ENCODE measurements around the gene CAB39. TPM values are rescaled to one million over a fixed set of nuclear protein-coding genes. Genes with fewer than 3 reads are reported as not detected.

The CAB39 gene
- total and polyA plus RNA-seq, 12 donors = 17.3 to 99.7 (median 90.0) TPM

GRCh38 chr2:230868161-230868946 is 155.7 kb downstream of the CAB39 start:
- intact Hi-C loops (cut with DNase I) = no loop called here
- WGBS, 2 donors = 70% methylated on average over 15 of the region's 15 CpGs
- DNase-seq = no peak
- H3K36me3 ChIP-seq = no peaks in the 10 kb centered on the region
- peaks cover 6 to 34% (median 14%) of the 10 kb centered on the region in 7 donors for H3K27me3 ChIP-seq
- ATAC-seq = no peak
- no peaks in the 10 kb centered on the region for H3K9me3 ChIP-seq
- TF ChIP-seq CTCF (IDR thresholded peaks at IDR 0.05) = no peak
- H3K27ac ChIP-seq = peak overlapping the region in 1 of 10 donors; percentile 34
- peaks cover 4 to 86% (median 44%) of the 10 kb centered on the region in 9 donors for H3K4me1 ChIP-seq
- H3K4me3 ChIP-seq = no peak overlapping the region

GRCh38 chr2:230868947-230869913 is 156.6 kb downstream of the CAB39 start:
- intact Hi-C loops (cut with DNase I) = no loop called here
- Histone ChIP-seq H3K9me3 (no peaks in the 10 kb centered on the region), H3K36me3 (no peaks in the 10 kb centered on the region), H3K4me3 (no peak overlapping the region), H3K27ac (peak overlapping the region in 1 of 10 donors; percentile 50), H3K27me3 (peaks cover 2 to 25% (median 6%) of the 10 kb centered on the region in 7 donors), H3K4me1 (peaks cover 4 to 83% (median 42%) of the 10 kb centered on the region in 9 donors)
- 69 to 70% methylated on average over 19 of the region's 19 CpGs for WGBS, 2 donors
- ATAC-seq (no peak), DNase-seq (no peak)
- TF ChIP-seq CTCF (IDR thresholded peaks at IDR 0.05) = no peak

GRCh38 chr2:230869914-230870543 is 157.4 kb downstream of the CAB39 start:
- H3K27me3 ChIP-seq = peaks cover 0 to 17% (median 2%) of the 10 kb centered on the region in 7 donors
- DNase-seq = no peak
- no peak for ATAC-seq
- TF ChIP-seq CTCF (IDR thresholded peaks at IDR 0.05) = no peak
- intact Hi-C loops (cut with DNase I) = no loop called here
- H3K4me3 ChIP-seq = no peak overlapping the region
- H3K4me1 ChIP-seq = peaks cover 2 to 78% (median 39%) of the 10 kb centered on the region in 9 donors
- WGBS, 2 donors = 70 to 91% methylated on average over 11 of the region's 11 CpGs
- H3K9me3 ChIP-seq = no peaks in the 10 kb centered on the region
- no peaks in the 10 kb centered on the region for H3K36me3 ChIP-seq
- peak overlapping the region in 4 of 10 donors; percentile 4 to 50 (median 26) for H3K27ac ChIP-seq

Other genes starting within 250 kb of the CAB39 start
- gene ITM2C, start 152.1 kb downstream of the CAB39 start, total RNA-seq = 10 to 100 TPM; 14.3 to 32.7 (median 23.8) TPM
- 10 to 100 TPM; 12.1 to 20.4 TPM for gene ITM2C, start 152.1 kb downstream of the CAB39 start, polyA plus RNA-seq
- gene GPR55, start 212.4 kb downstream of the CAB39 start, total RNA-seq = under 1 TPM in 1 of 10 donors, not detected in 9; 0.42 TPM
- gene GPR55, start 212.4 kb downstream of the CAB39 start, polyA plus RNA-seq = under 1 TPM in 1 of 2 donors, not detected in 1; 0.01 TPM